GM12892 (cell line): ENCODE measurements around the gene COMP.

Experiments used
- DNase-seq: peaks from one replicate; pipeline ENCODE4 v3.0.0; 2011; ENCODE audit not compliant: insufficient read length
- FAIRE-seq: peaks from 2 replicates; lab custom pipeline; 2011; peaks lifted over from hg19 to GRCh38; lab: Jason Lieb, UNC
- POLR2A ChIP-seq: IDR thresholded peaks from 2 replicates; pipeline ENCODE4 v1.6.1; 2011; ENCODE audit warnings: low read depth, low read length, control low read depth
- POLR2AphosphoS5 ChIP-seq: IDR thresholded peaks from 2 replicates; pipeline ENCODE4 v1.6.1; 2011; ENCODE audit warnings: low read depth, low read length, control low read depth
- TAF1 ChIP-seq: IDR thresholded peaks from 2 replicates; pipeline ENCODE4 v1.6.1; 2011; ENCODE audit warnings: low read depth, mild to moderate bottlenecking, control low read depth, low read length, borderline replicate concordance

COMP gene

DNA sequence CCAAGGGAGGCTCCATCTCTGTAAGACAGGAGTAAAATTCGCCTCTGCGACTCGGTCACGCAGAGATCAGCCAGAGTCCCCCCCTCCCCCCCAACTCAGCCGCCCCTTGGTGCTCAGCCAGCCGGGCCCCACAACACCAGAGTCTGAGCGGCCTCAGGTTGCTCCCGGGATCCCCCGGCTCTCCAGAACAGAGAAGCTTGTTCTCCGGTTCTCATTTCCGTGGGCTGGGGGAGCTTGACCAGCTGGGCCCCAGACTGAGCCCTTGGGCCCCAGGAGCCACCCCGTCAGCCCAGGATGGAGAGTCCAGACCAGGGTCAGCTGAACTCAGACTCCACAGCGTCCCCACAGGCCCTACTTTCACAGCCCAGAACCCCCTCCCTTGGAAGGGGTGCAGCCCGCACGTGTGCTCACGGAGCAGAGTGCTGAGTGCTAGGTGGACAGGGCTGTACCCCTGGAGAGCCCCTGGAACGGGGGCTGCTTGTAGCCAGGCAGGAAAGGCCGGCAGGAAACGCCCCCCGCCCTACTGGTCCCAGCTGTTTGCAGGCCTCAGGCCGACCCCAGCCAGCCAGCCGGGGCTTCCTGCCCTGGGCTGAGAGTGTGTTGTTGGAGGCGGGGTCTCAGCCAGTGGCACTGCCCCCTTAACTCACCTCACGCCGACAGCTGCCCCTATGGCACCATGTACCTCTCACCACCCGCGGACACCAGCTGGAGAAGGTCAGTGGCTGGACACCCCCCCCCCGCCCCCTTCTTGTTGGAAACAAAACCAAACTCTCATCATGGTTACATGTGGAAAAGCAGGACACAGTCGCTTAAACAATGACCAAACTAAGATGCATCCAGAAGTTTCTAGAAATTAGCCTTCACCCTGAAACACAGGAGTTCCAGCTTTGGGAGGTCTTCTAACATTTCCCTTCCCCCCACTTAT lies 44.4 kb downstream of the COMP start:
- FAIRE-seq (no peak), DNase-seq (no peak)
- TF ChIP-seq POLR2A (no peak), POLR2AphosphoS5 (no peak), TAF1 (no peak)

GRCh38 chr19:18745931-18746330 lies 45.2 kb downstream of the COMP start:
- TF ChIP-seq POLR2AphosphoS5 (no peak), TAF1 (no peak), POLR2A (no peak)
- DNase-seq (no peak), FAIRE-seq (no peak)

GRCh38 chr19:18745012-18745735 lies 45.9 kb downstream of the COMP start:
- no peak for DNase-seq
- TF ChIP-seq TAF1 = no peak
- no peak for TF ChIP-seq POLR2AphosphoS5
- TF ChIP-seq POLR2A = no peak
- FAIRE-seq = no peak

DNA sequence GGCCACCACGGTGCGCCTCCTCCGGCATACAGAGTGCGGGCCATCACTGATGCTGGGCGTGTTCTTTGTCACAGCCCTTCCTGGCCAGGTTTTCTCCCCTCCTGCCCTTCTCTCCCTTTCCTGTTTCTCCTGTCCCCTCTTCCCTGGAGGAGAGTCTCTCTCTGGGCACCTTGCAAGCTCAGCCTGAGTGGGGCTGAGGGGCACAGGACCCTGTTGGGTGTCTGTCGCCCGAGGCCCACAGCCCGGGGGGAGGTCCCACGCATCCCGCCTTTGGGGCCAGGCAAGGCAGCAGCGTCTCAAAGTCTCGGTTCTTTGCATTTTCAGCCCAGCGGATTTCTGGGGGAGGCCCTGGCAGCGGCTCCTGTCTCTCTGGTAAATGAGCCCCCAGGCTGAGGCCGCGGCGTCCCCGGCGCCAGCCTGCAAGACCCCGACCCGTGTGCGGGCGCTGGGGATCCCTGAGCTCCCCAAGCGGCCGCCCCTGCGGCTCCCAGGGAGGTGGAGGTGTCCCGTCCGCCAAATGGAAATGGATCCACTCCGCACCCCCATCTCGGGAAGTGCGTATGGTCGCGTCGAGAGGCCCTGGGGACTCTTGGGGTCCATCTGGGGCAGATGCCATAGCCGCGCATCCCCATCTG lies 47.2 kb downstream of the COMP start:
- TF ChIP-seq POLR2A (no peak), POLR2AphosphoS5 (no peak), TAF1 (no peak)
- no peak for FAIRE-seq

GRCh38 chr19:18742838-18743783 lies 48.0 kb downstream of the COMP start:
- no peak for FAIRE-seq
- DNase-seq = no peak
- TF ChIP-seq TAF1 (no peak), POLR2AphosphoS5 (no peak), POLR2A (no peak)

More for the DNA sequence above, 47.2 kb downstream of the COMP start:
- no peak for DNase-seq

GRCh38 chr19:18742324-18742723 lies 48.8 kb downstream of the COMP start:
- DNase-seq (no peak), FAIRE-seq (no peak)
- TF ChIP-seq TAF1 = no peak
- no peak for TF ChIP-seq POLR2AphosphoS5
- no peak for TF ChIP-seq POLR2A

DNA sequence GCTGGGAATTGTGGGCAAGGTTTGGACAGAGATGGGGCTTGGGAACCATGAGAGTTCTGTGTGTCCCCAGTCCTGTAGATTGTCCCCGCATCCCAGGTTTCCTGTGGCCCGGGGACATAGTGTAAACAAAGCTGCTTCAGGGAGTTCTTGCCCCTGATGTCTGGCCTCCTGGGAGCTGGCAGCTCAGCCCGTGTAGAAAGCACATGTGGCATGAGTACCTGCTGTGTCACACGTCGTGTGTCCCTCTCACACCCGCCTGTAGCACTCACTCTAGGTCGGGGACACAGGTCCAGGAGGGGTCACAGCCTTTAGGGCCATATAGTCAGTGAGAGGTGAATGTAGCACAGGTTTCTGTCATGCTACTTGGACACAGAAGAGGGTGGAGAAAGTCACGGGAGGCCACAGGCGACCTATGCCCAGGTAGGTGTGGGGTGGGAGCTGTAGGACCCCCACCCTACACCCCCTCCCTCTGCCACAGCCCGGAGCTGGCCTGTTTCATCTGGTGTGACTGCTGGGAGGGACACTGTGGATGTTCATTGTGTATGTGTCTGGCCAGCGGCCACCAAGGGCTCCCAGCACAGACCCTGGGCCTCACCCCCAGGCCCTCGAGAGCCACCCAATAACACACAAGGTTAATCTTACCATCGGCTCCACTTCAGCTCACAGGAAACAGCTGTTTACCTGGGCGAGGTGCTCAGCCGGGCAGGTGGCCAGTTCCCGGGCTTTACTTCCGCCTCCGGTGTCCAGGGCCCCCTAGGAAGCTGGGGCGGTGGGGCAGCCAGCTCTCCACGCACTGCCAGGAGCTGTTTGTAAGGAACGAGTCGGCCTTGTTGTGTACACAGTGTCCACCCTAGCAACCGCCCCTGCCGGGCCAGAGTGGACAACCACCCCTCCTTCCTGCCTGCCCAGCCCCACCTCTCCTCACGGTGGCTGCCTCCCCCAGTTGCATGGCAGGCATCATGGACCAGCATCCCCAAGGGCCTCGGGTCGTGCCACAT lies 49.7 kb downstream of the COMP start:
- no peak for TF ChIP-seq POLR2AphosphoS5
- DNase-seq (no peak), FAIRE-seq (no peak)

- DNase-seq (no peak), FAIRE-seq (no peak)
- TF ChIP-seq POLR2A = no peak
- TF ChIP-seq TAF1 = no peak
- no peak for TF ChIP-seq POLR2AphosphoS5
Measured at GRCh38 chr19:18738961-18739690, 52.0 kb downstream of the COMP start.

DNA sequence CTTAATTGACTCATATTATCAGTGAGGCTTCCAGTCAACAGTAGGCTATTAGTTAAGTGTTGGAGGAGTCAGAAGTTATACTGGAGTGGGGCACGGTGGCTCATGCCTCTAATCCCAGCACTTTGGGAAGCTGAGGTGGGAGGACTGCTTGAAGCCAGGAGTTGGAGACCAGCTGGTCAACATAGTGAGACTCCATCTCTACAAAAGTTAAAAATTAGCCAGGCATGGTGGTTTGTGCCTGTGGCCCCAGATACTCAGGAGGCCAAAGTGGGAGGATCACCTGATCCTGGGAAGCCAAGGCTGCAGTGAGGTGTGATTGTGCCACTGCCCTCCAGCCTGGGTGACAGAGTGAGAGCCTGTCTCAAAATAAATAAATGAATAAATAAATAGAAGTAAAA lies 53.2 kb downstream of the COMP start:
- TF ChIP-seq POLR2AphosphoS5 (no peak), TAF1 (no peak), POLR2A (no peak)
- no peak for FAIRE-seq
- no peak for DNase-seq

GRCh38 chr19:18737337-18737953 lies 53.7 kb downstream of the COMP start:
- FAIRE-seq (no peak), DNase-seq (no peak)
- TF ChIP-seq TAF1 (no peak), POLR2AphosphoS5 (no peak), POLR2A (no peak)
